Activated gamma-delta T cell treated with anti-CD3 and anti-CD28 coated beads, Interleukin-2, amount 50 U/mL, for 16 hours (primary cell): ENCODE measurements around the gene EIF4E1B.

ENCODE experiments used
- DNase-seq: peaks from one replicate; pipeline ENCODE4 v3.0.0-alpha.2; 2020; ENCODE audit warnings: low read depth

EIF4E1B gene

GRCh38 chr5:176692326-176692725 is 61.9 kb downstream of the EIF4E1B start:
- no peak for DNase-seq

GRCh38 chr5:176692839-176693476 is 62.5 kb downstream of the EIF4E1B start:
- no peak for DNase-seq

- DNase-seq: no peak
Measured at GRCh38 chr5:176693477-176693851, 63.0 kb downstream of the EIF4E1B start.

GRCh38 chr5:176694146-176694545 is 63.7 kb downstream of the EIF4E1B start:
- no peak for DNase-seq

- DNase-seq: no peak
Measured at GRCh38 chr5:176694631-176695030, 64.2 kb downstream of the EIF4E1B start.

GRCh38 chr5:176695073-176695472 is 64.6 kb downstream of the EIF4E1B start:
- no peak for DNase-seq
